Prostate gland (tissue), 2 donors: ENCODE data around the gene ZNF274. TPM values are rescaled to one million over a fixed set of nuclear protein-coding genes. Genes with fewer than 3 reads are reported as not detected.

Experiments used
- DNase-seq: peaks from one replicate; pipeline ENCODE4 v3.0.0-alpha.2; 2019; ENCODE audit warnings: low spot score
- H3K27ac ChIP-seq, 2 donors: fragments of 200-600 bp; sonication (generic); 2 replicates each; pipeline ENCODE4 v1.5.1; 2017 to 2019
- H3K27me3 ChIP-seq: fragments of 200-600 bp; sonication (generic); replicated peaks from 2 replicates; pipeline ENCODE4 v1.5.1; 2019; ENCODE audit not compliant: insufficient read depth
- H3K36me3 ChIP-seq, 2 donors: fragments of 200-600 bp; sonication (generic); 1 replicate in 1 of 2; 2 replicates in 1 of 2; pipeline versions ENCODE4 v1.5.1 to v1.8.1; 2017 to 2019
- H3K4me1 ChIP-seq: fragments of 200-600 bp; sonication (generic); replicated peaks from 2 replicates; pipeline ENCODE4 v1.5.1; 2019
- H3K4me3 ChIP-seq, 2 donors: fragments of 200-600 bp; sonication (generic); 2 replicates each; pipeline ENCODE4 v1.5.1; 2017 to 2019
- H3K9me3 ChIP-seq: fragments of 200-600 bp; sonication (generic); 2 replicates; pipeline ENCODE4 v1.5.1; 2017
- CTCF ChIP-seq, 4 experiments: fragments of 200-600 bp in 2 of 4; fragments of 450-650 bp in 2 of 4; sonication (generic) in 2 of 4; IDR thresholded peaks; 1 replicate in 3 of 4; 2 replicates in 1 of 4; pipeline ENCODE4 v1.5.1; 2016 to 2019; ENCODE audit warnings: antibody characterized with exemption in 4 of 4, mild to moderate bottlenecking in 2 of 4, moderate library complexity in 2 of 4
- POLR2A ChIP-seq: fragments of 450-650 bp; IDR thresholded peaks from one replicate; pipeline ENCODE4 v1.6.1; 2016; ENCODE audit warnings: antibody characterized with exemption, mild to moderate bottlenecking
- POLR2AphosphoS5 ChIP-seq: sonication (generic); formaldehyde crosslinking; IDR thresholded peaks from one replicate; pipeline ENCODE4 v1.6.1; 2017; ENCODE audit warnings: antibody characterized with exemption
- WGBS: methylation state at CpG from one replicate; pipeline ENCODE4 v1.1.5; 2018; 5-methylcytosine and 5-hydroxymethylcytosine counted together
- intact Hi-C: fragments of 100-400 bp; cut with DNase I; formaldehyde crosslinking; loops from one replicate; pipeline ENCODE4 v1.14.2; 2022
- total RNA-seq, 2 donors: library from RNA; depleted of rRNA; stranded (reverse); fragments of >200 nt; gene quantifications; one replicate each; pipeline ENCODE4 v1.1.0, GENCODE V29; 2016

Gene ZNF274
- total RNA-seq, 2 donors from 2014 or later, result 34.5 to 34.7 TPM

- no peaks in the 10 kb centered on the region for H3K36me3 ChIP-seq
- no peaks in the 10 kb centered on the region for H3K4me1 ChIP-seq
- WGBS, result 93% methylated on average over 1 of the region's 1 CpG
- H3K4me3 ChIP-seq, result no peak overlapping the region
- no peak for DNase-seq
- H3K9me3 ChIP-seq, result no peaks in the 10 kb centered on the region
- TF ChIP-seq CTCF (IDR thresholded peaks at IDR 0.05) (no peak), POLR2A (no peak), POLR2AphosphoS5 (no peak)
- H3K27ac ChIP-seq, result no peak overlapping the region
- intact Hi-C loops, result no loop called here
- no peaks in the 10 kb centered on the region for H3K27me3 ChIP-seq
Measured at GRCh38 chr19:58166268-58166667, 16.6 kb upstream of the ZNF274 start.

GRCh38 chr19:58166708-58167280 is 16.1 kb upstream of the ZNF274 start:
- H3K36me3 ChIP-seq, result no peaks in the 10 kb centered on the region
- no peaks in the 10 kb centered on the region for H3K4me1 ChIP-seq
- H3K9me3 ChIP-seq, result no peaks in the 10 kb centered on the region
- WGBS, result 74% methylated on average over 4 of the region's 4 CpGs
- no peaks in the 10 kb centered on the region for H3K27me3 ChIP-seq
- DNase-seq, result no peak
- no peak overlapping the region for H3K4me3 ChIP-seq
- intact Hi-C loops, result no loop called here
- TF ChIP-seq POLR2A (no peak), CTCF (IDR thresholded peaks at IDR 0.05) (no peak), POLR2AphosphoS5 (no peak)
- H3K27ac ChIP-seq, result no peak overlapping the region

DNA sequence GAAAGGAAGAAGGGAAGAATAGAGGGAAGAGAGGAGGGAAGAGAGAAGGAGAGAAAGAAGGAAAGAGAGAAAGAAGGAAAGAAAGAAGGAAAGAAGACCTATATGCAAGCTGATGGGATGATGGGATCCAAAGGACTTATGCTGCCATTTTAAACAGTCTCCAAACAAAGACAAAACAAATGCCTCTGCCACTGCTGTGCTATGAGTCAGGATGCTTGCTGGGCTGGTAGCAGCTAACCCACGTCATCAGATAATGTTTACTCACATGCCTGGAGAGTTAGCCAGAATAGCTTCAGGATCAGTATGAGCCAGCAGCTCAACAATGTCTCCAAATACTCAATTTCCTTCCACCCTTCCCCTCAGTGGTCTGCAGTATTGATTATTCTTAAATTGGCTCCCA is 12.0 kb upstream of the ZNF274 start:
- DNase-seq, result no peak
- no peaks in the 10 kb centered on the region for H3K36me3 ChIP-seq
- no peak for TF ChIP-seq CTCF (IDR thresholded peaks at IDR 0.05)
- TF ChIP-seq POLR2A, result no peak
- no peak for TF ChIP-seq POLR2AphosphoS5
- H3K27me3 ChIP-seq, result no peaks in the 10 kb centered on the region
- no peak overlapping the region for H3K4me3 ChIP-seq
- intact Hi-C loops, result no loop called here
- no peaks in the 10 kb centered on the region for H3K9me3 ChIP-seq
- H3K4me1 ChIP-seq, result no peaks in the 10 kb centered on the region
- no peak overlapping the region for H3K27ac ChIP-seq
- 41% methylated on average over 1 of the region's 1 CpG for WGBS

GRCh38 chr19:58181902-58182576 is 822 bp upstream of the ZNF274 start:
- no peaks in the 10 kb centered on the region for H3K27me3 ChIP-seq
- peak overlapping the region; percentile 98 to 99 for H3K27ac ChIP-seq
- no peaks in the 10 kb centered on the region for H3K4me1 ChIP-seq
- H3K9me3 ChIP-seq, result peaks cover 6% of the 10 kb centered on the region
- TF ChIP-seq CTCF (IDR thresholded peaks at IDR 0.05) (peak; percentile 19 to 73 (median 46)), POLR2A (no peak), POLR2AphosphoS5 (peak; percentile 80)
- peak overlapping the region; percentile 91 to 94 for H3K4me3 ChIP-seq
- peaks cover 4 to 6% of the 10 kb centered on the region in 2 donors for H3K36me3 ChIP-seq
- intact Hi-C loops, result no loop called here
- peak; percentile 64 for DNase-seq
- WGBS, result 44% methylated on average over 4 of the region's 4 CpGs

DNA sequence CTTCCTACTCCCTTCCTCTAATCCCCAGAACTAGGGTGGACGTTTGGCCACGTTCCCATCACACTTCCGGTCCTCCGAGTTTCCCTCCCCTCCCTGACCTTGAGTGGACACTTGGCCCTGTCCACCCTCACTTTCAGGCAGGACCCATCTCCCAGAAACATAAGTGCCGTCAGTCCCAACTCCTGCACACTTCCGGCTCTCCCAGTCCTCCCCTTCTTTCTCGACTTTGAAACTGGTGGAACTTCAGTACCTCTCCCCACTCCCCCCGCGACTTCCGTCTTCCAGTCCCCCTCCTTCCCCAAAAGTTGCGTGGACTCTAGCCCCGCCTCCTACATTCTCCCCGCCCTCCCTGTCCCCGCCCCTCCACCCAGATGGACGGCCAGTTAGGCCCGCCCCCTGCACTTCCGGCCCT is 278 bp upstream of the ZNF274 start:
- no peak for DNase-seq
- Histone ChIP-seq H3K4me1 (no peaks in the 10 kb centered on the region), H3K36me3 (peaks cover 6 to 8% of the 10 kb centered on the region in 2 donors), H3K27ac (peak overlapping the region; percentile 98 to 99), H3K4me3 (peak overlapping the region; percentile 91 to 94), H3K9me3 (peaks cover 6% of the 10 kb centered on the region), H3K27me3 (no peaks in the 10 kb centered on the region)
- intact Hi-C loops, result no loop called here
- 4% methylated on average over 17 of the region's 17 CpGs for WGBS
- TF ChIP-seq CTCF (IDR thresholded peaks at IDR 0.05) (no peak), POLR2A (no peak), POLR2AphosphoS5 (no peak)
